ENCODE data around the gene OR8S1. TPM values are rescaled to one million over a fixed set of nuclear protein-coding genes. Genes with fewer than 3 reads are reported as not detected.
"Not testable (repeated sequence)": the region's sequence is repeated elsewhere in the genome, so short reads cannot be mapped to it uniquely, and the experiment has no call there.

Gene OR8S1, protein sequence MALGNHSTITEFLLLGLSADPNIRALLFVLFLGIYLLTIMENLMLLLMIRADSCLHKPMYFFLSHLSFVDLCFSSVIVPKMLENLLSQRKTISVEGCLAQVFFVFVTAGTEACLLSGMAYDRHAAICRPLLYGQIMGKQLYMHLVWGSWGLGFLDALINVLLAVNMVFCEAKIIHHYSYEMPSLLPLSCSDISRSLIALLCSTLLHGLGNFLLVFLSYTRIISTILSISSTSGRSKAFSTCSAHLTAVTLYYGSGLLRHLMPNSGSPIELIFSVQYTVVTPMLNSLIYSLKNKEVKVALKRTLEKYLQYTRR
- total RNA-seq (ENCODE audit: insufficient read depth, low replicate concordance), result not detected

DNA sequence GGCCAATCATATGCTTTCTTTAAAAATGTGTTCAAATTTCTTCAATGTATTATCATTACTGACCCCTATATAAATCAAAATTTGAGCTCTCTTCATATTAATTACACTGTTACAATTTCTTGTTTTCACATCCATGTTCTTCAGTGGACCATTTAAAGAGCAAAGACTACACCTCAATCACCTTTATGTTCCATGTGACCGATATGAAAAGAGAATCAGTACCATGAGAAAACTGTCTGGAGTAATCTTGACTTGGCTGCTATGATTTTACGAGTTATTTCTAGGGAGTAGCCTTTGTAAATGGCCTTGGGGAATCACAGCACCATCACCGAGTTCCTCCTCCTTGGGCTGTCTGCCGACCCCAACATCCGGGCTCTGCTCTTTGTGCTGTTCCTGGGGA lies at the start of gene OR8S1:
TSS of gene OR8S1 (plus strand) at position 301 of the 400 bp plus-strand sequence. CDS start at position 301, 0 bp downstream.
- no peak for DNase-seq (ENCODE audit: low spot score)

DNA sequence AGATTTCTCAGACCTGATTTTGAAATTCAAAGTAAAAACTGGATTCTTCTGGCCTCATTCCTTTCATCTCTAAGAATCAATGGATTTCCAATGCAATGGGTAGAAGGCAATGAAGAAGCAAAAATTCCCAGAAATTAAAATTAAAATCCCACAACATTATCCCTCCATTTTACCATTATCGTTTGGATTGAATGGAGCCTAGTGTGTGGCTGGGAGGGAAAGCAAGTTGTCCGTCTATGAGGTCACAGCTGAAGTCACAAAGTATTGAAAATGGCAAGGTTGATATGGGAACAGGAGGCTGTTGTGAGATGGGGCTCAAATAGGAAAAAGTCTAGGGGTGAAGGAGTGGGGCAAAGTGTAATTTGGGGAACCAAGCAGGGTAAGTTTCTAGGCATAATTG lies 43.2 kb upstream of the OR8S1 start, which contains the start of gene C12orf54:
TSS of gene C12orf54 (plus strand) at position 301 of the 400 bp plus-strand sequence. CDS start 799 bp downstream, outside the sequence.
- DNase-seq (ENCODE audit: low spot score), result no peak

DNA sequence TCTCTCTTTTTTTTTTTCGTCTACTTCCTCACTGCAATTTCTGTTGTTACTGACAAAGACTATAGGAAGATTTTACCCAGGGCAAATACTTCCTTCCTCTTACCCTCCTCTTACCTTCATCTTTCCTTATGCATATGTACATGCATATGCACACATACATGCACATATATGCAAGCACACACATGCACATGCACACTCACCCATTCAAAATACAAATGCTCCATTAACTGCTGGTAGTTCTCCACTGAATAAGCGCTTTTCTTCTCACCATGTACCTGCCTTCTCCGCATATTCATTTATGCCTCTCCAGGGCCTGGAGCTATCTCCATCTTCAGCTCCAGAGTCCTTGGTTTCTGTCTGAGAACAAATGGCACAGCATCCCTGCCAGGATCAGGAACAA lies 42.5 kb upstream of the OR8S1 start:
- DNase-seq (ENCODE audit: low spot score), result no peak

DNA sequence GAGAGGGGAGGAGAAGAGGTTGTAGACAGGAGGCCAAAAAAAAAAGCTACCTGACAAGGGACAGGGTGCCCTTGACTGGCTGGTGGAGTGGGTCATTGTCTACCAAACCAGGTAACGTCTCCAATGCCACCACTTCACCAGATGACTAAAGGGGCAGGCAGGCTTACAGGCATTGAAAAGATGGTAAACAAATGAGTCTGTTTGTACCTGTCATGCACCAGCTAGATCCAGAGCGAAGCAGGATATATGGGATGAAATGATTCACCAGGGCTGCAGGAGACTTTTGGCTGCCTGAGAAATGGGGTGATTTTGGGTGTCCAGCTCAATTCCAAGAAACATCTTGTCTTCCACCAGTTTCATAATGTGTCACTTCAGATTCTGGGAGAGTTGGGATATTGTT lies 39.2 kb upstream of the OR8S1 start:
- no peak for DNase-seq (ENCODE audit: low spot score)

DNA sequence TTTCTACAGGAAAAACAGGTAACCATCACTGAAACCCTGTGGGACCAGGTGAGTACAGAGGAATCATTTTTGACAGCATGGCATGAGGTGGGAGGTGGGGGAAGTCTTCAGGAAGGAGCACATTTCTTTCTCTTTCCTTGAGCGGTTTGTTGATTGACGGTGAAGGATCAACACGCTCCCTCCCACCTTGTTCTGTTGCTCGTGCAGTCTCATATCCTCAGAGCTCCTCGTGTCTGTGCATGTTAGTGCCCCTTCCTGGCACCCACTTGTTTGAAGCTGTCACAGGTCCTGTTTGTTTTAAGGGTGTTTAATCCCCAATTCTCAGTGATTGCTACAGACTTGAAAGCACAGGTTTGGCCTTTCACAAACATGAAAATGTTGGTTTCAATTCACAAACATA lies 38.8 kb upstream of the OR8S1 start:
- peak; percentile 27 for DNase-seq (ENCODE audit: low spot score)

DNA sequence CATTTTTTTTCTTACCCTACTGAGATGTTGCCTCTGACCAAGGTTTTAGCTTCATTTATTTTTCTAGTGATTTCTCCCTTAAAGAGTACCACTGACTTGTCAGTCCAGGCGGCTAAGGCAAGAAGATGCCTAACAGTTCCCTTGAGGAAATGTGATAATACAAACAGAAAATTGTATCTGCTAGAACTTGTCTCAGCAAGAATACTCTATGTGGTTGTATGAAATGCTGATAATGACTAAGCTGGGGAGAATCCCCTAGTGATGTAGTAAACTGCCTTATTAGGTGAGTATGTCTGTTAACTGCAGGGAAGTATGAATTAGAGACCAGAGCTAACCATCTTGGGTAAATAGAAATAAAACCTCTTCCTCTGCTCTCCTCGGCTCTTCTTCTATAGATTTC lies 36.4 kb upstream of the OR8S1 start:
- peak; percentile 78 for DNase-seq (ENCODE audit: low spot score)

DNA sequence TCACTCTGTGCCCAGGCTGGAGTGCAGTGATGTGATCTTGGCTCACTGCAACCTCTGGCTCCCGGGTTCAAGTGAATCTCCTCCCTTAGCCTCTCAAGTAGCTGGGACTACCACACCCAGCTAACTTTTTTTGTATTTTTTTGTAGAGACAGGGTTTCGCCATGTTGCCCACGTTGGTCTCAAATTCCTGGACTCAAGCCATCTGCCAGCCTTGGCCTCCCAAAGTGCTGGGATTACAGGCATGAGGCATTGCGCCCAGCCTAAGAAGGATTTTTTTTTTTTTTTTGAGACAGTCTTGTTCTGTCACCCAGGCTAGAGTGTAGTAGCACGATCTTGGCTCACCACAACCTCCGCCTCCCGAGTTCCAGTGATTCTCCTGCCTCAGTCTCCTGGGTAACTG lies 36.0 kb upstream of the OR8S1 start:
- DNase-seq (ENCODE audit: low spot score), result not testable (repeated sequence)

DNA sequence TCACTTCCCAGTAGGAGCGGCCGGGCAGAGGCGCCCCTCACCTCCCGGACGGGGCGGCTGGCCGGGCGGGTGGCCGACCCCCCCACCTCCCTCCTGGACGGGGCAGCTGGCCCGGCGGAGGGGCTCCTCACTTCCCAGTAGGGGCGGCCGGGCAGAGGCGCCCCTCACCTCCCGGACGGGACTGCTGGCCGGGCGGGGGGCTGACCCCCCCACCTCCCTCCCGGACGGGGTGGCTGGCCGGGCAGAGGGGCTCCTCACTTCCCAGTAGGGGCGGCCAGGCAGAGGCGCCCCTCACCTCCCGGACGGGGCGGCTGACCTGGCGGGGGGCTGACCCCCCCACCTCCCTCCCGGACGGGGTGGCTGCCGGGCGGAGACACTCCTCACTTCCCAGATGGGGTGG lies 25.2 kb upstream of the OR8S1 start:
- DNase-seq (ENCODE audit: low spot score), result not testable (repeated sequence)

DNA sequence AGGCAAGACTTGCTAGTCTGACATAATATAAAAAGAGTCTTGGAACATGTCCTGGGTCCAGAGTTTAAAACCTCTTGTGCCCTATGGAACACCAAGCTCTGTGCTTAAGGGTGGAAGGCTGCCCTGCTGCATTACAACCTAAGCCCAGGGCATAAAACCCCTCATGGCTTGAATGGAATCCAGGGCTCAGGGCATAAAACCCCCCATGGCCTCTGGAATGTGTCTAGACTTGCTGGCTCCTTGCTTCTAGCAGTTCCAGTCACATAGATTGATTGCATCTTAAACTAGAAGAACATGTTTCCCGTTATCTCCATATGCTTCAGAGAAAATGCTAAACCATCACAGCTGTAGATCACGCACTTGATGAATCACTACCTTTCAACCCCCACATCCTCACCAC lies 18.6 kb upstream of the OR8S1 start:
- peak; percentile 44 for DNase-seq (ENCODE audit: low spot score)

DNA sequence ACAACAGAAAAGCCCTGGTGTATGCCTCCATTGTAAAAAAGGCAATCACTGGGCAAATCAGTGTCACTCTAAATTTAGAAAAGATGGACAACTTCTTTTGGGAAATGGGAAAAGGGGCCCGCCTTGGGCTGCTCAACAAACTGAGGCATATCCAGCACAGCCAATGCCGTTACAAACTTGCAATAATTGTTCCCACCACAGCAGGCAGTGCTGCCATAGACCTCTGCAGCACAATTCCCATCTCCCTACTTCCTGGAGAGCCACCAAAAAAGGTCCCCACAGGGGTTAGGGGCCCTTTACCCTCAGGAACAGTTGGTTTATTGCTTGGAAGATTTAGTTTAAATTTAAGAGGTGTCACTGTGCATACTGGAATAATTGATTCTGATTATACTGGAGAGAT lies 16.4 kb upstream of the OR8S1 start:
- no peak for DNase-seq (ENCODE audit: low spot score)

DNA sequence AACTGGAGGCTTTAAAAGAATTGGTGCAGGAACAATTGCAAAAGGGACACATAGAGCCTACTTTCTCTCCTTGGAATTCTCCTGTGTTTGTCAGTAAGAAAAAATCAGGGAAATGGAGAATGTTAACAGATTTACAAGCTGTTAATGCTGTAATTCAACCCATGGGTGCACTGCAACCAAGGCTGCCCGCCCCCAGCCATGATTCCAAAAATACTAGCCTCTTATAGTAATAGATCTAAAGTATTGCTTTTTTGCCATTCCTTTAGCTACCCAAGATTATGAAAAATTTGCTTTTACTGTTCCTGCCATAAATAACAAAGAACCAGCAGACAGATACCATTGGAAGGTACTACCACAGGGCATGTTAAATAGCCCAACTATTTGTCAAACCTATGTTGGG lies 15.3 kb upstream of the OR8S1 start:
- DNase-seq (ENCODE audit: low spot score), result no peak

DNA sequence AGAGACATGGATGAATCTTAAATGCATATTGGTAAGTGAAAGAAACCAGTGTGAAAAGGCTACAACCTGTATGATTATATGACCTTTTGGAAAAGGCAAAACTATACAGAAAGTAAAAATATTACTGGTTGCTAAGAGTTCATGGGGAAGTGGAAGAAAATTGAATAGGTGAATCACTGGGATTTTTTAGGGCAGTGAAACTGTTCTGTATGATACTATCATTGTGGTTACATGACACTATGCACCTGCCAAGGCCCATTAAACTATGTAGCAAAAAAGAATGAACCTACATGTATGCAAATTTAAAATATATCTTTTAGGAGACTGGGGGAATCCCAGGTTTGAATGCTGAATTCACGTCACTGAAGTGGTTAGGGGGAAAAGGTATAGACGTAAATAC lies 12.6 kb upstream of the OR8S1 start:
- no peak for DNase-seq (ENCODE audit: low spot score)

DNA sequence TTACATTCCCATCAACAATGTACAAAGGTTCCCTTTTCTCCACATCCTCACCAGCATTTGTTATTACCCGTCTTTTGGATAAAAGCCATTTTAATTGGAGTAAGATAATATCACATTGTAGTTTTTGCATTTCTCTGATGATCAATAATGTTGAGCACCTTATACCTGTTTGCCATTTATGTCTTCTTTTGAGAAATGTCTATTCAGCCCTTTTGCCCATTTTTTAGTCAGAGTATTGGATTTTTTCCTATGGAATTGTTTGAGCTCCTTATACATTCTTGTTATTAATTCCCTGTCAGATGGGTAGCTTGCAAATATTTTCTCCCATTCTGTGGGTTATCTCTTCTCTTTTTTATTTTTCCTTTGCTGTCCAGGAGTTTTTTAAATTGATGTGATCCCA lies 10.7 kb upstream of the OR8S1 start:
- DNase-seq (ENCODE audit: low spot score), result no peak

DNA sequence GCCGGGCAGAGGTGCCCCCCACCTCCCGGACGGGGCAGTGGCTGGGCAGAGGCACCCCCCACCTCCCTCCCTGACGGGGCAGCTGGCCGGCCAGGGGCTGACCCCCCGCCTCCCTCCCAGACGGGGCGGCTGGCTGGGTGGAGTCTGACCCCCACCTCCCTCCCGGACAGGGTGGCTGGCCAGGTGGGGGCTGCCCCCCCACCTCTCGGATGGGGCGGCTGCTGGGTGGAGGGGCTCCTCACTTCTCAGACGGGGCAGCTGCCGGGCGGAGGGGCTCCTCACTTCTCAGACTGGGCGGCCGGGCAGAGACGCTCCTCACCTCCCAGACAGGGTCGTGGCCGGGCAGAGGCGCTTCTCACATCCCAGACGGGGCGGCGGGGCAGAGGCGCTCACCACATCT lies 5.1 kb upstream of the OR8S1 start:
- DNase-seq (ENCODE audit: low spot score), result not testable (repeated sequence)

DNA sequence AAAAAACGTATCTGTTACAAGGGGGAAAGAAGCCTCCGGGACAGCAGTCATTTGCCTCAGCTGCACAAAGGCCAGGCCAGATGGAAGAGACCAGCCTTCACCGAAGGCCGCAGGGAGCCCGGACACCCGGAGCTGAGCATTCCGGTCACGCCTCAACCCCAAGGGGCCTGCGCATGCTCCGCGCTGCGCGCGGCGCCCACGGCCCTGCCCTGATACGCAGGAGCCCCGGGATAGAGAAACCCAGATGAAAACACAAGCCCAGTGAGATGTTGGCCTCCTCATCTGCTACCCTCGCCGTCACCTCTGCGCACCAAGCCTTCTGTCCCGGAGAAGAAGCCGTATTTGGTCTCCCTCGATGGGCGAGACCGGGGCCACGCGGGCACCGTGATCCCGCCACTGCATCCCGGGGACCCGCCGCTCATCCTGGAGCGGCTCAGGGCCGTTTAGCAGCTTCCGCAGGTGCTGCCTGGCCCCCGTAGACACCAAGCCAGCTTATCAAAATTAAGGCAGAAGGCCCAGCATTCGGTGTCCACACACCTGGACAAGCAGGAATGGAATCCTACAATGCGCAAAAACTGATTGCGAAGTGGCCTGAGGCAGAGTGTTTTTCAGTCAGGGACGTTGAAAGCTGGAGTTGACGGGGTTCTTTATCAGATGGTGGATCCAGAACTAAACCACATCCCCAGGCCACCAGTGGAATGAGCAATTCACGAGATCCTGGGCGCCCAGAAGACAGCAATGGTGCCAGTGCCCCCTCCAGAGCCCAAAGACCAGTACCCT lies 2.6 kb downstream of the OR8S1 start:
- no peak for DNase-seq (ENCODE audit: low spot score)

DNA sequence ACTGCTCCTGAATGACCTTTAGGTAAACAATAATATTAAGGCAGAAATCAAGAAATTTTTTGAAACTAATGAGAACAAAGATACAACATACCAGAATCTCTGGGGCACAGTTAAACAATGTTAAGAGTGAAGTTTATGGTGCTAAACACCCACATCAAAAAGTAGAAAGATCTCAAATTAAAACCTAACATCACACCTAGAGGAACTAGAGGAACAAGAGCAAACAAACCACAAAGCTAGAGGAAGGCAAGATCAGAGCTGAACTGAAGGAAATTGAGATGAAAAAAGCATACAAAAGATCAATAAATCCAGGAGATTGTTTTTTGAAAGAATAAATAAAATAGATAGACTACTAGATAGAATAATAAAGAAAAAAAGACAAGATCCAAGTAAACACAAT lies 7.2 kb downstream of the OR8S1 start:
- no peak for DNase-seq (ENCODE audit: low spot score)

DNA sequence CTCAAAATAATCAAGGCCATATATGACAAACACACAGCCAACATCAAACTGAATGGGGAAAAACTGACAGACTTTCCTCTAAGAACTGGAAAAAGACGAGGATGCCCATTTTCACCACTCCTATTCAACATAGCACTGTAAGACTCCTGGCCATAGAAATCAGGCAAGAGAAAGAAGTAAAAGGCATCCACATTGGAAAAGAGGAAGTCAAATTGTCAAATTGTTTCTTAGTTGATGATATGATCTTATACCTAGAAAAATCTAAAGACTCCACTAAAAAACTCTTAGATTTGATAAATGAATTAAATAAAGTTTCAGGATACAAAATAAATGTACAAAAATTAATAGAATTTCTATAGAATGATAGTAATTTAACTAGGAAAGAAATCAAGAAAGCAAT lies 11.2 kb downstream of the OR8S1 start:
- no peak for DNase-seq (ENCODE audit: low spot score)

DNA sequence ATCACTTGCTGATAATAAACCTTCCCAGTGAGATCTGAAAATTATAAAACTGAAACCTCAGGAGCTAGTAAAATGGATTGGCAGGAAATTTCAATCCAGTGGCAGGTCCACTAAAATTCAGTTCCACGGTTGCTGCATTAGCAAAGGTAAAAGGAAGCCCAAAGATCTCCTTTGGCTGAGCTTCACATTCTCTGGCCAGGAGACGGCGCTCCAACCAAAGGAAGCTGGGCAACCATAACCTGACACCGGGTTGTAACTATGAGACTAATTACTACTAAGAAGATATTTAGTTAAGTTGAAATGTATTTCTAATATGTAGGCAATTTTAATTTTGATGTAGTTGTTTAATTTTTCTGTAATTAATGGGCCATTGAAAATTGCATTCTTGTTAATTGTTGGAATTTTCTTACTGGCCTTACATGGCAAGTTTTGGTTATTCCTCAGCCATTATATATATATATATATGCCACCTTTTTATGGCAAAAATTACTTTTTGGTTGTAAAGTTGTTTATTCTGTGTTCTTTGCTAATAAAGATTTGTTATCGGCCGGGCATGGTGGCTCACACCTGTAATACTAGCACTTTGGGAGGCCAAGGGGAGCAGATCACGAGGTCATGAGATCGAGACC lies 17.0 kb downstream of the OR8S1 start:
- no peak for DNase-seq (ENCODE audit: low spot score)

DNA sequence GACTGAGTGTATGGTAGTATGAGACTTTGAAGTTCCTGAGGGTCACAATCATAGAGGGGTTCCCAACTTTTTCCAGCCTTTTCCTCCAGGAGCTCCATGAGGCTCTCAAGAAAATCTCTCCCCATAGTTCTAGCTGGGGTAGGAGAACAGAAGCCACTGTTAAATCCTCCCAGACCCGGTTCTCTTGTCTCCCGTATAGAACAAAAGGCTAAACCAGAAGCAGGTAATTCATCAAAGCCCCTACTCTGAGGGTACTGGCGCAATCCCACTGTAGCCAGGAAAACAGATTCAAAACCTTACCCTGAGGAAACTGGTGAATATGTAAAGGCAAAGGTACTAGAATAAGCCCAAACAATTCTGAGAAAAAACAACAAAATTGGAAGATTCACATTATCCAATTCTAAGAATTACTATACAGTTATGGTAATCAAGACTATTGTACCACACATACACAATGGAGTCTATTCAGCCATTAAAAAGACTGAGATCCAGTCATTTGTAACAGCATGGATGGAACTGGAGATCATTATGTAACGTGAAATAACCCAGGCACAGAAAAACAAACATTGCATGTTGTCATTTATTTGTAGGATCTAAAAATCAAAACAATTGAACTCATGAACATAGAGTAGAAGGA lies 20.5 kb downstream of the OR8S1 start:
- no peak for DNase-seq (ENCODE audit: low spot score)

DNA sequence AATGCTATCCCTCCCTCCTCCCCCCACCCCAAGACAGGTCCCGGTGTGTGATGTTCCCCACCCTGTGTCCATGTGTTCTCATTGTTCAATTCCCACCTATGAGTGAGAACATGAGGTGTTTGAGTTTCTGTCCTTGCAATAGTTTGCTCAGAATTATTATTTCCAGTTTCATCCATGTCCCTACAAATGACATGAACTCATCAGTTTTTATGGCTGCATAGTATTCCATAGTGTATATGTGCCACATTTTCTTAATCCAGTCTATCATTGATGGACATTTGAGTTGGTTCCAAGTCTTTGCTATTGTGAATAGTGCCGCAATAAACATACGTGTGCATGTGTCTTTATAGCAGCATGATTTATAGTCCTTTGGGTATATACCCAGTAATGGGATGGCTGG lies 21.6 kb downstream of the OR8S1 start:
- DNase-seq (ENCODE audit: low spot score), result not testable (repeated sequence)

DNA sequence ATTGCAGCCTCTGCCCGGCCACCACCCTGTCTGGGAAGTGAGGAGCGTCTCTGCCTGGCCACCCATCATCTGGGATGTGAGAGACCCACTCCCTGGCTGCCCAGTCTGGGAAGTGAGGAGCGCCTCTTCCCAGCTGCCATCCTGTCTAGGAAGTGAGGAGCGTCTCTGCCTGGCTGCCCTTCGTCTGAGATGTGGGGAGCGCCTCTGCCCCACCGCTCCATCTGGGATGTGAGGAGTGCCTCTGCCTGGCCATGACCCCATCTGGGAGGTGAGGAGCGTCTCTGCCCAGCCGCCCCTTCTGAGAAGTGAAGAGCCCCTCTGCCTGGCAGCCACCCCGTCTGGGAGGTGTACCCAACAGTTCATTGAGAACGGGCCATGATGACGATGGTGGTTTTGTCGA lies 26.2 kb downstream of the OR8S1 start:
- not testable (repeated sequence) for DNase-seq (ENCODE audit: low spot score)

All from umbilical cord (tissue), 2 donors.